Activated naive CD4-positive, alpha-beta T cell (primary cell): ENCODE data around the gene SVEP1.
"Not testable (repeated sequence)": the region's sequence is repeated elsewhere in the genome, so short reads cannot be mapped to it uniquely, and the experiment has no call there.

Experiments
- DNase-seq, 4 experiments: peaks; one replicate each; lab custom pipeline; 2025; lab: John Stamatoyannopoulos, UW

The SVEP1 gene

GRCh38 chr9:110579034-110579861, at the start of gene SVEP1:
SVEP1 (minus strand) TSS chr9:110579741; CDS start chr9:110579543, 198 bp downstream.
- no peak for DNase-seq

- no peak for DNase-seq
Observed at GRCh38 chr9:110626101-110626829, 46.7 kb upstream of the SVEP1 start.

GRCh38 chr9:110623462-110624025, 44.0 kb upstream of the SVEP1 start:
- DNase-seq = no peak

- DNase-seq = no peak
Observed at GRCh38 chr9:110622368-110622767, 42.8 kb upstream of the SVEP1 start.

- DNase-seq = no peak
Observed at GRCh38 chr9:110620726-110621125, 41.2 kb upstream of the SVEP1 start.

- DNase-seq = no peak
Observed at GRCh38 chr9:110619831-110620230, 40.3 kb upstream of the SVEP1 start.

GRCh38 chr9:110615498-110615897, 36.0 kb upstream of the SVEP1 start:
- DNase-seq = no peak

GRCh38 chr9:110614576-110614975, 35.0 kb upstream of the SVEP1 start:
- DNase-seq = not testable (repeated sequence)

GRCh38 chr9:110606179-110606790, 26.7 kb upstream of the SVEP1 start:
- DNase-seq = no peak

- DNase-seq = no peak
Observed at GRCh38 chr9:110605565-110605964, 26.0 kb upstream of the SVEP1 start.

- DNase-seq = no peak
Observed at GRCh38 chr9:110604171-110604601, 24.6 kb upstream of the SVEP1 start.

GRCh38 chr9:110602281-110602680, 22.7 kb upstream of the SVEP1 start:
- no peak for DNase-seq

GRCh38 chr9:110601098-110601497, 21.6 kb upstream of the SVEP1 start:
- DNase-seq = no peak

- DNase-seq = no peak
Observed at GRCh38 chr9:110599468-110599867, 19.9 kb upstream of the SVEP1 start.

- DNase-seq = no peak
Observed at GRCh38 chr9:110592044-110592830, 12.7 kb upstream of the SVEP1 start.

- no peak for DNase-seq
Observed at GRCh38 chr9:110591526-110591925, 12.0 kb upstream of the SVEP1 start.

- DNase-seq = no peak
Observed at GRCh38 chr9:110590816-110591215, 11.3 kb upstream of the SVEP1 start.

- no peak for DNase-seq
Observed at GRCh38 chr9:110588296-110588695, 8.8 kb upstream of the SVEP1 start.

GRCh38 chr9:110583237-110583636, 3.7 kb upstream of the SVEP1 start:
- DNase-seq = no peak

- no peak for DNase-seq
Observed at GRCh38 chr9:110582156-110582555, 2.6 kb upstream of the SVEP1 start.

- no peak for DNase-seq
Observed at GRCh38 chr9:110580850-110581249, 1.3 kb upstream of the SVEP1 start.

- no peak for DNase-seq
Observed at GRCh38 chr9:110579862-110580219, 300 bp upstream of the SVEP1 start.
